Measurements from ENCODE around the gene SLC45A2.

SLC45A2 gene

GRCh38 chr5:33937017-33937706, 47.3 kb downstream of the SLC45A2 start:
- TF ChIP-seq CTCF (conservative IDR thresholded peaks at IDR 0.05; ENCODE audit: low read depth, low read length), result no peak
- no peaks in the 10 kb centered on the region for H3K79me2 ChIP-seq (ENCODE audit: insufficient read depth, low read depth)
- H3K9ac ChIP-seq, result no peak overlapping the region
- no peak overlapping the region for H2AFZ ChIP-seq (ENCODE audit: low read depth)
- no peaks in the 10 kb centered on the region for H4K20me1 ChIP-seq (ENCODE audit: insufficient read depth)
- no peaks in the 10 kb centered on the region for H3K4me1 ChIP-seq (ENCODE audit: low read depth, poor library complexity, severe bottlenecking)
- no peak overlapping the region for H3K4me3 ChIP-seq (IDR thresholded peaks at IDR 0.05; ENCODE audit: insufficient read depth, low read depth, low read length)
- H3K4me2 ChIP-seq, result no peak overlapping the region
- H3K27ac ChIP-seq, result no peak overlapping the region
- H3K27me3 ChIP-seq (ENCODE audit: insufficient read depth, low read depth), result no peaks in the 10 kb centered on the region
- no peaks in the 10 kb centered on the region for H3K36me3 ChIP-seq (ENCODE audit: insufficient read depth)

- H3K79me2 ChIP-seq (ENCODE audit: insufficient read depth, low read depth), result no peaks in the 10 kb centered on the region
- TF ChIP-seq CTCF (conservative IDR thresholded peaks at IDR 0.05; ENCODE audit: low read depth, low read length), result no peak
- no peak within 1 kb of the TSS for H3K4me3 ChIP-seq (IDR thresholded peaks at IDR 0.05; ENCODE audit: insufficient read depth, low read depth, low read length)
- H4K20me1 ChIP-seq (ENCODE audit: insufficient read depth), result no peaks in the 10 kb centered on the region
- no peak within 1 kb of the TSS for H3K4me2 ChIP-seq
- H3K9ac ChIP-seq, result no peak within 1 kb of the TSS
- H3K4me1 ChIP-seq (ENCODE audit: low read depth, poor library complexity, severe bottlenecking), result no peaks in the 10 kb centered on the region
- no peak within 1 kb of the TSS for H2AFZ ChIP-seq (ENCODE audit: low read depth)
- no peaks in the 10 kb centered on the region for H3K27me3 ChIP-seq (ENCODE audit: insufficient read depth, low read depth)
- no peaks in the 10 kb centered on the region for H3K36me3 ChIP-seq (ENCODE audit: insufficient read depth)
- no peak within 1 kb of the TSS for H3K27ac ChIP-seq
Measured at GRCh38 chr5:33936381-33937016, 48.0 kb downstream of the SLC45A2 start, which contains the start of gene RXFP3. TSS of gene RXFP3 (plus strand) at chr5:33936386. CDS start at chr5:33936741, 355 bp downstream.

GRCh38 chr5:33936004-33936380, 48.5 kb downstream of the SLC45A2 start:
- H3K4me2 ChIP-seq, result no peak overlapping the region
- no peaks in the 10 kb centered on the region for H3K27me3 ChIP-seq (ENCODE audit: insufficient read depth, low read depth)
- H3K4me1 ChIP-seq (ENCODE audit: low read depth, poor library complexity, severe bottlenecking), result no peaks in the 10 kb centered on the region
- no peaks in the 10 kb centered on the region for H3K36me3 ChIP-seq (ENCODE audit: insufficient read depth)
- no peak overlapping the region for H3K4me3 ChIP-seq (IDR thresholded peaks at IDR 0.05; ENCODE audit: insufficient read depth, low read depth, low read length)
- TF ChIP-seq CTCF (conservative IDR thresholded peaks at IDR 0.05; ENCODE audit: low read depth, low read length), result no peak
- H2AFZ ChIP-seq (ENCODE audit: low read depth), result no peak overlapping the region
- no peaks in the 10 kb centered on the region for H4K20me1 ChIP-seq (ENCODE audit: insufficient read depth)
- H3K9ac ChIP-seq, result no peak overlapping the region
- no peaks in the 10 kb centered on the region for H3K79me2 ChIP-seq (ENCODE audit: insufficient read depth, low read depth)
- no peak overlapping the region for H3K27ac ChIP-seq

GRCh38 chr5:33934176-33934575, 50.3 kb downstream of the SLC45A2 start:
- no peak for TF ChIP-seq CTCF (conservative IDR thresholded peaks at IDR 0.05; ENCODE audit: low read depth, low read length)
- Histone ChIP-seq H3K4me1 (ENCODE audit: low read depth, poor library complexity, severe bottlenecking) (no peaks in the 10 kb centered on the region), H3K4me3 (IDR thresholded peaks at IDR 0.05; ENCODE audit: insufficient read depth, low read depth, low read length) (no peak overlapping the region), H3K79me2 (ENCODE audit: insufficient read depth, low read depth) (no peaks in the 10 kb centered on the region), H3K27ac (no peak overlapping the region), H3K4me2 (no peak overlapping the region), H3K27me3 (ENCODE audit: insufficient read depth, low read depth) (no peaks in the 10 kb centered on the region), H3K9ac (no peak overlapping the region), H2AFZ (ENCODE audit: low read depth) (no peak overlapping the region), H3K36me3 (ENCODE audit: insufficient read depth) (no peaks in the 10 kb centered on the region), H4K20me1 (ENCODE audit: insufficient read depth) (no peaks in the 10 kb centered on the region)

All from KMS-11 (cell line).